Kidney epithelial cell (primary cell): ENCODE measurements around the gene CCM2L. TPM values are rescaled to one million over a fixed set of nuclear protein-coding genes. Genes with fewer than 3 reads are reported as not detected.

Experiments used
- DNase-seq: peaks from one replicate; pipeline ENCODE4 v3.0.0-alpha.2; 2010; ENCODE audit warnings: low read depth
- H3K27me3 ChIP-seq: 2 replicates; pipeline ENCODE4 v1.6.0; 2011; ENCODE audit warnings: low read length; ENCODE audit not compliant: control insufficient read depth, insufficient read depth
- H3K36me3 ChIP-seq: 2 replicates; pipeline ENCODE4 v1.5.1; 2011; ENCODE audit warnings: low read length; ENCODE audit not compliant: control insufficient read depth, insufficient read depth
- H3K4me3 ChIP-seq: 2 replicates; pipeline ENCODE4 v1.5.1; 2011; ENCODE audit warnings: low read depth, mild to moderate bottlenecking, control low read depth, low read length
- CTCF ChIP-seq: IDR thresholded peaks from 2 replicates; pipeline ENCODE4 v1.5.1; 2011; ENCODE audit warnings: mild to moderate bottlenecking, moderate library complexity, low read length, control low read depth, inconsistent platforms; ENCODE audit not compliant: insufficient read depth, poor library complexity, severe bottlenecking
- total RNA-seq: library from RNA; depleted of rRNA; stranded (reverse); fragments of >200 nt; gene quantifications from 2 replicates; pipeline ENCODE4 v1.2.3, GENCODE V29; 2015

Gene CCM2L
- total RNA-seq, 1 donor from 2014 or later = not detected

DNA sequence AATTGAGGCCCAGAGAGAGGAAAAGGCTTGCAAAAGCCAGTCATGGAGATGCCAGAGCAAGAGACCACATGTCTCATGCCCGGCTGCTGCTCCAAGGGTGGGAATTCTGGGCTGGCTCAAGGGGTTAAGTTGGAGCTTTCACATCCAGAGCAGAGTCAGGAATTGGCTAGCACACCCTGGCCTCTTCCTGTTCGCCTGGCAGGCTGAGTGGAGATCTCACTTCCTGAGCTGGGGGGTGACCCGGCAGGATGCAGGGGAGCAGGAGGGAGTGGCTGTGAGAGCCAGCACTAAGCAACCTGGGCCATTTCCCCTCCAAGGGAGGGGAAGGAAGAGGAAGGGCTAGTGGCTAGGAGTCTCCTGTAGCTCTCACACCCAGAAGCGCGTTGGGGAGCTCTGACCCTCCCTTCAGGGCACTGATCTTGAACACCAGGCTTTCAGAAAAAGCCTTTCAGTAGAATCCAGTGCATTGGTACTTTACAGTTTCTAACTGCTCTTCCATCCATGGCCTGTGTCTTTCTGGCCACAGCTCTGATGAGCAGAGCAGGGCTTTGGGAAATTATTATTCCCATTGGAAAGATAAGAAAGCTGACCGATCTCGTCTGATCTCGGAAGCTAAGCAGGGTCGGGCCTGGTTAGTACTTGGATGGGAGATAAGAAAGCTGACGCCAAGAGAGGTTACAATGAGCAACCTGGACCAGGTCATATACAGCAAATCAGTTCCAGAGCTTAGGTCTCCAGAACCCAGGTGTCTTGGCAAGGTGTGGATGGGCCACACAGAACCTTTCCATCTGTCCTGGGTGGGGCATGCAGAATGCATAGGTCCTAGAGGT is 2.2 kb upstream of the CCM2L start:
- no peak overlapping the region for H3K4me3 ChIP-seq
- no peaks in the 10 kb centered on the region for H3K36me3 ChIP-seq
- no peak for DNase-seq
- H3K27me3 ChIP-seq = peaks cover 3% of the 10 kb centered on the region
- no peak for TF ChIP-seq CTCF

- Histone ChIP-seq H3K36me3 (no peaks in the 10 kb centered on the region), H3K27me3 (peaks cover 3% of the 10 kb centered on the region), H3K4me3 (no peak overlapping the region)
- no peak for TF ChIP-seq CTCF
- no peak for DNase-seq
These were observed 674 bp upstream of the CCM2L start for GRCh38 chr20:32009564-32009963.

DNA sequence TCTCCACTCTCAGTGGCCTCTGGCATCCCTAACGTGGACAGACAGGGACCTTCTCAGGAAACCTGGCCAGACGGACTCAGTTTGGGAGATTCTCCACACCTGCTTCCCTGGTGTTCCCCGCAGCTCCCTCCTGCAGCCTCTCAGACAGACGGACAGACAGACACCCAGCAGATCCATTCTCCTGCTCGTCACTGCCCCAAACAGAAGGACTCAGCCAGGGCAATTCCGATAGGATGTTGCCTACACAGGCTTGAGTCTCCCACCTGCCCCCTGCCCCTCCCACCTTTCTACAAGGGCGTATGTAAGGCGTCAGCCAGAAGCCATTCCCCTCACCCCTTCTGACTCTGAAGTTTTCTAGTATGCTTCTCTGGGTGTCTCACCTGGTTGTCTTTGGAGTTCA is 428 bp downstream of the CCM2L start:
- no peak for DNase-seq

GRCh38 chr20:32012159-32012688 is 2.0 kb downstream of the CCM2L start:
- DNase-seq = no peak
- peaks cover 7% of the 10 kb centered on the region for H3K27me3 ChIP-seq

More for the DNA sequence above, 428 bp downstream of the CCM2L start:
- no peak overlapping the region for H3K4me3 ChIP-seq
- H3K27me3 ChIP-seq = peaks cover 6% of the 10 kb centered on the region
- no peak for TF ChIP-seq CTCF
- H3K36me3 ChIP-seq = no peaks in the 10 kb centered on the region

DNA sequence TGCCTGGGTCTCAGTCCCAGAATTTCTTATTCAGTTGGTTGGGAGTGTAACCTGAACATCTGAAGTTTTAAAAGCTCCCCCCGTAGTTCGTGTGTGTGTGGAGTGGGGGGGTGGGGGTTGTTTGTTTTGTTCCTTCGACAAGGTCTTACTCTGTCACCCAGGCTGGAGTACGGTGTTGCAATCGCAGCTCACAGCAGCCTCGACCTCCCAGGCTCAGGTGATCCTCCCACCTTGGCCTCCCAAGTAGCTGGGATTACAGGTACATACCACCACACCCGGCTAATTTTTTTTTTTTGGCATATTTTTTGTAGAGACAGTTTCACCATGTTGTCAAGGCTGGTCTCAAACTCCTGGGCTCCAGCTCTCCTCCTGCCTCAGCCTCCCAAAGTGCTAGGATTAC is 3.1 kb downstream of the CCM2L start:
- Histone ChIP-seq H3K27me3 (peaks cover 17% of the 10 kb centered on the region), H3K4me3 (no peak overlapping the region), H3K36me3 (no peaks in the 10 kb centered on the region)
- no peak for TF ChIP-seq CTCF
- DNase-seq = no peak

More at GRCh38 chr20:32012159-32012688, 2.0 kb downstream of the CCM2L start:
- H3K36me3 ChIP-seq = no peaks in the 10 kb centered on the region
- no peak for TF ChIP-seq CTCF
- no peak overlapping the region for H3K4me3 ChIP-seq

DNA sequence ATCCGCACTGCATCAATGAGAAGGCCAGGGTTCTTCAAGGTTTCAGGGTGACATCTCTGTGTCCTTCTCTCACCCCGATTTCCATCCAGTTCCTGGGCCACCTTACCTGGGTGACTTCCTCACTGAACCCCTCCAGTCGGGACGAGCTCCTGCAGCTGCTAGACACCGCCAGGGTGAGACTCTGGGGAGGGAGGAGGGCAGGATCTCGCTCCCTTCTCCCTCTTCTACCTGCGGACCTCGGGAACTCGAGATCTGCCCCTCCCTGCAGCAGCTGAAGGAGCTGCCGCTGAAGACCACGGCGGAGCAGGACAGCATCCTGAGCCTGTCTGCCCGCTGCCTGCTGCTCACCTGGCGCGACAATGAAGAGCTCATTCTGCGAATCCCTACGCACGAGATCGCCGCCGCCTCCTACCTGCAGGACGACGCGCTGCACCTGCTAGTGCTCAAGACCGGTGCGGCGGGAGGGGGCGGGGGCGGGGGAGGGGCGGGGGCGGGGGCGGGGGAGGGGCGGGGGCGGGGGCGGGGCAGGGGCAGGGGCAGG is 7.5 kb downstream of the CCM2L start:
- no peaks in the 10 kb centered on the region for H3K36me3 ChIP-seq
- H3K4me3 ChIP-seq = no peak overlapping the region
- TF ChIP-seq CTCF = peak; percentile 30
- DNase-seq = no peak
- peaks cover 43% of the 10 kb centered on the region for H3K27me3 ChIP-seq
